Stimulated activated CD8-positive, alpha-beta memory T cell treated with anti-CD3 and anti-CD28 coated beads, Interleukin-4, amount 100 ng/mL, for 48 hours (primary cell): ENCODE data around the gene EFHD1.
"Not testable (repeated sequence)": the region's sequence is repeated elsewhere in the genome, so short reads cannot be mapped to it uniquely, and the experiment has no call there.

Source experiments
- DNase-seq: peaks from one replicate; pipeline ENCODE4 v3.0.0-alpha.2; 2020

EFHD1 gene

DNA sequence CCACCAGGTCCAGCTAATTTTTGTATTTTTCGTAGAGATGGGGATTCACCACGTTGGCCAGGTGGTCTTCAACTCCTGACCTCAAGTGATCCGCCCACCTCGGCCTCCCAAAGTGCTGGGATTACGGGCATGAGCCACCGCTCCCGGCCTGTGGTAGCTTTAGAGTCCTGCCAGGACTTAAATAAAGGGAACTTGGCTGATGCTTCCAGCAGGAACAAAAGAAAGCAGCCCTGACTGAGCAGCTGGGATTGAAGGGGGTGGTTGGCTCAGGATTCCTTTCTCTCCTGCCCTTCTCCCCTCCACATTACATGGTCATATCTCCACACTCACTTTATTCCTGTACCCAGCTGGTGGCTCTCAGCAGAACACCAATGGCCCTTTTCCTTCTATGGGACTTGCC, 20.0 kb downstream of the EFHD1 start:
- no peak for DNase-seq

DNA sequence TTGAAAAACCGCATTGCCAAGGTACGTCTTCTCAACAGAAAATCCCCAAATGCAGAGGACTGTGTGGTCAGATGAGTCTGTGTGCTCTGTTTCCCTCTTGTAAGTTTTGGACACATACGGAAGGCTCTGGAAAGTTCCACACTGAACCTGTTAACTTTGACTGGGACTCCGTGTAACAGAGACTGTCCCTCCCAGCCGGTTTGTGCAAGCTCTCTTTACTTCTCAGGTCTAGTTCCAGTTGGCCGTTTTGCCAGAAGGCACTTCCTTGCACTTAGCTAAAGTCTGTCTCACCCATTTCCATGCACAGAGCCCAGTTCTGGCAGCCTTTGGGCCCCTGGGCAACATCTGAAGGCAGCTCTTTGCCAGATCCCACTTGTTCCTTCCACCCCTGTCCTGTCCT, 22.0 kb downstream of the EFHD1 start:
- no peak for DNase-seq

DNA sequence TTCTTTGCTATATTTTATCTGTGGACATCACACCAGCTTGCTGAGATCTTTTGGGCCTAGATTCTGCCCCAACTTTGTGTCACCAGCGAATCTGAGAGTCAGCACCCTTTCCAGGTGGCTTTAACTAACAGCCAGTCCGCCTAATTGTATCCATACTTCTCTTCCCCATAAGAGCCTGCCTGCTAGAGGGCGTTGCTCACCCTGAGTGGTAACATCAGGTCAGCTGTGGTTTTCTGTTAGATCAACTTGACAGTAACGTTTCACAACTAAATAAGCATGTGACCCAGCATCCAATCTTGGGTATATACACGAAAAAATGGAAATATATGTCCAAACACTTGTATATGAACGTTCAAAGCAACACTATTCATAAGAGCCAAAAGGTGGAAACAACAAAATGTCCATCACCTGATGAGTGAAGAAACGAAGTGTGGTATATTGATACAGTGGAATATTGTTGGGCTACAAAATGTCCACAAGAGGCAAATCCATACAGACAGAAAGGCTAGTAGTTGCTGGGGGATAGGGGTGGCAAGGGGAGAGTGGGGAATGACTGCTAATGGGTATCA, 24.9 kb downstream of the EFHD1 start:
- DNase-seq = no peak

DNA sequence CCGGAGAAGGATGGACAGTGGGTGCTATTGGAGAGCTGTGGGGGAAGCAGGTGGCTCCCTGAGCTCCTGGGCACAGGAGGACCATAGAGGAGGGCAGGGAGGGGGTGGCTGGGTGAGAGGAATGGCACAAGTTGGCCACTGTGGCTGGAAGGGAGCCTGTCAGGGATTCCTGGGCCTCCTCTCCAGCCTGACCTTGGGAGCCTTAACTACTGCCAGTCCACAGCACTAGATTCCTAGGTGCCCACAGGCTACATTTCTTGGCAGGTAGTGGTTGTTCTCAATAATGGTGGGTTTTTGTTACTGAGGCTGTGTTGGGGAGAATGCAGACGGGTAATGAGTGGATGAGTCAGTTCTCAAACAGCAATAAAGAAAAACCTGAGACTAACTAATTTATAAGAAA, 26.0 kb downstream of the EFHD1 start:
- DNase-seq = no peak

DNA sequence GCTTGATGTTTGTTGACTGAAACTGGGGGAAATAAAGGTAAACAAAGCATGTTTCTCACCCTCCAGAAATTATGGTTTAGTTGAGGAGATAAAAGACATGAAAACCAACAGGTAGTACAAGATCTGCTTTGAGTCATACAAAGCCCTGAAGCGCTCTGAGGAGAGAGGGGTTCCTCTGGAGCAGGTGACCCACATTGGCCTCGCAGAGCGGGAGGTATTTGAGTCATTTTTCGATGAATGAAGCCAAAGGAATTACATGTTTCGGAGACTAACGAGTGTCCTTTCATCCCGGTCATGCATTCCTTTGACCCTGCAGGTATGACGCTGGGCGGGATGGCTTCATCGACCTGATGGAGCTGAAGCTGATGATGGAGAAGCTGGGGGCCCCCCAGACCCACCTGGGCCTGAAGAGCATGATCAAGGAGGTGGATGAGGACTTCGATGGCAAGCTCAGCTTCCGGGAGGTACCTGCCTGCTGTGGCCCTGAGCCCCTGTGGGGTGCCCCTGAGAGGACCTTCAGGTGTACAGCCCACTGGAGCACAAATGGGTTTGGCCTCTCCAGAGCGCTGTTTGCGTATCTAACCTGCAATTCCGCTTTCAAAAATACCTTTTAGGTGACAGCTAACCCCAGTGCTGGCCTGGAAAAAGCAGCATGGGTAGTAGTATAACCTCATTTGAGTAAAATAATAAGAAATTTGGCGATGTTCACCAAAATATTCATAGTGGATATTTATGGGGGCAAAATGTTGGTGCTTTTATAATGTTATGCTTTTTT, 29.3 kb downstream of the EFHD1 start:
- DNase-seq = no peak

DNA sequence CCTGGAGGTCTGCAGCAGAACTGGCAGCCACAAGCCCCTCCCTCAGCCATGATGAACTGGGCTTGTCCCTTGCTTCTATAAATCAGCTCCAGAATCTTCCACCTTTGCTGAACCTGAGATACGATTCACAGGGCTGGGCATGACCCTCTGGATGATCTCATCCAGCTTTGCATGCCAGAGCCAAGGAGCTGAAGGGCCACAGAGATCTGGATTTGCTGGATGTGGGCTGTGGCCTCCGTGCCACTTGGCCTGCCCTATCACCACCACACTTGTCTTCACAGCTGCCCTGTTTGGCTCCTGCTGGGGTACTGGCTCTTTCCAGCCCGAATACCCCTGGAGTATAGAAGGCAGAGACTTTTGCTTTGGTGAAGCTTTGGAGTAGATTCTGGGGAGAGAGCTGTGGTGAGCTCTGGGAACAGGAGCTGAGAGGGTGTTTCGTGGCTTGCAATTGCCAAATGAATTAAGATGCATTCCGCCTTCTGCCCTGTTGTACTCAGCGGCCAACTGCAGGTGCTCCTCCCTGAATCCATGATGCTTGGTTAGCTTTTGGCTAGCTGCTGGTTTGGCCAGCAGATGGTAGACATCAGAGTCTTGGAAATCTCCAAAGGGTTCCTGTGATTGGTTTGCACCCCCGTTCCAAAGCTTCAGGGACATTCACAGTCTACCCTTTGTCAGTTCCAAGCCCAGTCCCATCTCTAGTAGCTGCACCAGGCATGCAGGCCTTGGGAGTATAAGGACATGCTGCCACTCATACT, 32.8 kb downstream of the EFHD1 start:
- DNase-seq = no peak

DNA sequence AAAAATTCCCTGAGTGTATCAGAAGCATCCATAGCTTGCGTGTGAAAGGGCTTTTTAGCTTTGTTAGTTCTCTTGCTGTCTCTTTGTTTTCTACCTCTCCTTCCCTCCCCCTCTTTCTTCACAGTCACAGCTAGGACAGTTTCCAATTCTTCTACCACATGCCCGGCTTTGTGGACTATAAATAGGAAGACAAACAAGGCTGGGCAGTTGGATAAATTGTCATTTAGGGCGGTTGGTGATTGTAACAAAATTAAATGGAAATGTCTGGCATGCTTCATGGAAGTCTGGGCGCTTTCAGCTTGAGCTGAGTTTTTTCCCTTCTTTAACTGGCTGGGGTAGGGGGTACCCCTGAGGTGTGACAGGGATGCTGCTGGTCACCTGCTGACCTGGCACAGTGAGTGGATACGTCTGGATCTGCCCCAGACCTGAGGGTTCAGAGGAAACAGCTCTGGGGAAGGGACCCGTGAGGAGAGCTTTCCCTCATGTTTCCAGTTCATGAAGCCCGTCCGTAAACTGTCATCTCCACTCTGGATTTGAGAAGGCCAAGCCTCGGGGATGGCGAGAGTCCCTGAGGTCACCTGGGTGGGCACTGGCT, 34.7 kb downstream of the EFHD1 start:
- no peak for DNase-seq

DNA sequence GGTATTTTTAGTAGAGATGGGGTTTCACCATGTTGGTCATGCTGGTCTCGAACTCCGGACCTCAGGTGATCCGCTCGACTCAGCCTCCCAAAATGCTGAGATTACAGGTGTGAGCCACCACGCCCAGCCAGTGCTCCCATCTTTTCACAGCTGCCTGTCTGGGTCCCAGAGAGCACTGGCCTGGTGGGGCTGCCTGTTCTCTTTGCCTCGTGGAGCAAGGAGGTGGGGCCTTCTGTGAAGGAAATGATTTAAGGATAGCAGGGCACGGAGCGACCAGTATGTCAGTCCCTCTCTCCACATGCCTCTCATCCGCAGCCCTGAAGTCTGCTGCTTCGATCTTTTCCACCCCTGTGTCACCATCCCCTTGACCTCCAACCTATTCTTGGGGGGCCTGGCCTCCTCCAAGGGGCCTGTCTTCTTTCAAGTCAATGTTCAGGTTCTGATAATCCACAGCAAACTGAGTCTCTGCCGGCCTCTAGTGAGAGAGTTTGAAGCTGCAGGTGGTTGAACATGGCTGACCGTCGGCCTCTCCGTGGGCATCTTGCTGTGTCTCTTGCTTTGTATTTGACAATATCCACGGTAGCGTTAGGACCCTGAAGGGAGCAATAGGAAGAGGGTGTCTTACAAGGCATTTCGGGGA, 35.5 kb downstream of the EFHD1 start:
- no peak for DNase-seq

DNA sequence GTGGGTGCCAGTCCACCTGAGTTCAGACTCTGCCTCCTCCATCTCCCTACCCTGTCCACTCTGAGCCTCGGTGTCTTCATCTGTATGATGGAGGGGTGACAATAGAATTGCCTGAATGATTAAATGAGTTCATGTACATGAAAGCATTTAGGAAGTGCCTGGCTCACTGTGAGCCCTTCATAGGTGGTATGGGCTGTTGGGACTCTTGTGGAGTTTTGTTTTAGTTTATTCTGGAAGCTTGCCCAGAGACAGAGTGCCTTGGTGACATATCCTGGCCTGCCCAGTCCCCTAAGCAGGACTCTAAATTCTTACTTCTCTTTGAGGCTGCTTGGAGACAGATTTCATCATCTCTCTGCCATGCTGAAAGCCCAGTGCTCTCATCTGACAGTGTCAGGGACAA, 39.2 kb downstream of the EFHD1 start:
- no peak for DNase-seq

DNA sequence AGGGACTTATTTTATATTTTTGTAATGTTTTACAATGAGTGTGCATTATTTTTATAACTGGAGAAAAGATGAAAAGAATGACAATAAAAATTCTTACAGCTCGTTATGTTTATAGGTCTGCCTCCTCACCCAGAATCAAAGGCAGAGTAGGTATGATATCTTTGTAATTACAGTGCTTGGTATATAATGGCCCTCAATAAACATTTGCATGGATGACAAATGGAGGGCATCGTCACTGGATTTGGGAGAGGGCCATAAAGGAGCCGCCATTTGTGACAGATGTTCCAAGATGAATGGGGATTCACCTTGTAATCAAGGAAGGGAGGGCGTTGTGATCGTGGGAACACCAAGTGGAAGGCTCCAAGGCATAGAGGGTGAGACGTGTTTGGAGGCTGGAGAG, 41.1 kb downstream of the EFHD1 start:
- DNase-seq = no peak

DNA sequence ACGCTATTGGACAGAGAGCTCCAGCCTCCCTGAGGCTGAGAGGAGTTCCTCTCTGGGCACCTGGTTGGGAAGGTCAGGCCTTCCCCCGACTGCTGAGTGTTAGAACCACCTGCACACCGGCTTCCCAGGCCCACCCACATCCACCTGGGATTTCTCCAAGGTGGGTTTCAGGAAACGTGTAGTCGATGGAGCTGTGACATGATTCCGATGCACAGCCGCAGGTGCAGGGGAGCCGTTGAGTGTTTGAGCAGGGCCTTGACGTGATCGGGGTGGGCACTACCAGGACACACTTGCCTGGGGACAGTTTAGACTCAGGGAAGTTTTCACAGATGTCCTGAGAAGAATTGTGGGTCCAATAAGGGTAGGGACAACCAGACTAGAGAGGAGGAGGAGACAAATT, 42.0 kb downstream of the EFHD1 start:
- no peak for DNase-seq

DNA sequence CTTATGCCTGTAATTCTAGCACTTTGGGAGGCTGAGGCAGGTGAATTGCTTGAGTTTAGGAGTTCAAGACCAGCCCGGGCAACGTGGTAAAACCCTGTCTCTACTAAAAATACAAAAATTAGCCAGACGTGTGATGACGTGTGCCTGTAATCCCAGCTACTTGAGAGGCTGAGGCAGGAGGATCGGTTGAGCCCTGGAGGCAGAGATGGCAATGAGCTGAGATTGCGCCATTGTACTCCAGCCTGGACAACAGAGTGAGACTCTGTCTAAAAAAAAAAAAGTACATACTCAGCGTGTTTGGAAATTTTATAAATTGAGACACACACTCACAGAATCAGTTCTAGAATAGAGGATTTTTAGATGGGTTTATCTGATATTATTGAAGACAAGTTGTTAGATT, 46.6 kb downstream of the EFHD1 start:
- DNase-seq = no peak

DNA sequence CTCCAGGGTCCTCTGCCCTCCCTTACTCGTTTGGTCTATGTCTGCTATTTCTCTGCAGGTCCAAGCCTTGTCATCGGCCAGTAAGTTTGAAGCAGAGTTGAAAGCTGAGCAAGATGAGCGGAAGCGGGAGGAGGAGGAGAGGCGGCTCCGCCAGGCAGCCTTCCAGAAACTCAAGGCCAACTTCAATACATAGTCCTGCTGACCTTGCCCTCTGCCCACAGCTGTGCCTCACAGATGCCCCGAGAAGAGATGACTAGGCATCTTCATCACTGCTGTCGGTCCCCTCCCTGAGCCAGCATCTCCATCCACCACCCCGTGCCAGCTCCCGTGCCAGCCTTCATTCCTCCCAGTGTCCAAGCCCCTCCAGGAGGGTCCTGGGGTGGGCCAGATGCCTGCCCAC, 48.1 kb downstream of the EFHD1 start:
- no peak for DNase-seq

DNA sequence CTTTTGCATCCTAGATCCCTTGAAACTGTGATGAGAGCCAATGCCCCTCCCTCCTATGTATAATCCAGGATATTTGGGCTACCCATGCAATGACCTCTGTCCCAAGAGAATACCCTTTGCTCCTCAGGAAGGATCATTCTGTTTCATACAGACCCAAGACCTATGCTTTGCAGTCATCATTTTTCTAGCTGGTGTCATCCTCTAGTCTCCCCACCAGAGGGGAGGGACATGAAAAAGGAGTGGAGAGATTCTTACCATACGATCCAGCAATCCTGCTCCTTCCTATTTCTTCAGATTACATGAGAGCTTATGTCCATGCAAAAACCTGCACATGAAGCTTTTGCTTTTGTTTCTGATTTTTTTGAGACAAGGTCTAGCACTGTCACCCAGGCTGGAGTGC, 50.0 kb downstream of the EFHD1 start:
- DNase-seq = no peak

DNA sequence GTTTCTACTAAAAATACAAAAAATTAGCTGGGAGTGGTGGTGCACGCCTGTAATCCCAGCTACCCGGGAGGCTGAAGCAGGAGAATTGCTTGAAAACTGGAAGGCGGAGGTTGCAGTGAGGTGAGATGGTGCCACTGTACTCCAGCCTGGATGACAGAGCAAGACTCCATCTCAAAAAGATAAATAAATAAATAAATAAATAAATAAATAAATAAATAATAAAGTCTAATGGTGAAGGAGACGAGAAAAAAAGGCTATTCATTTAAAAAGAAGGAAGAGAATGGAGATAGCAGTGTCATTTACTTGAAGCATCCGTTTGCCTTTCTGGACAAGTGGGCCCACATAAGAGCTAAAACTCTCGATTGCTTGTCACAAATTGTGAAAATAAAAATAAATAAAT, 52.0 kb downstream of the EFHD1 start:
- DNase-seq = not testable (repeated sequence)

DNA sequence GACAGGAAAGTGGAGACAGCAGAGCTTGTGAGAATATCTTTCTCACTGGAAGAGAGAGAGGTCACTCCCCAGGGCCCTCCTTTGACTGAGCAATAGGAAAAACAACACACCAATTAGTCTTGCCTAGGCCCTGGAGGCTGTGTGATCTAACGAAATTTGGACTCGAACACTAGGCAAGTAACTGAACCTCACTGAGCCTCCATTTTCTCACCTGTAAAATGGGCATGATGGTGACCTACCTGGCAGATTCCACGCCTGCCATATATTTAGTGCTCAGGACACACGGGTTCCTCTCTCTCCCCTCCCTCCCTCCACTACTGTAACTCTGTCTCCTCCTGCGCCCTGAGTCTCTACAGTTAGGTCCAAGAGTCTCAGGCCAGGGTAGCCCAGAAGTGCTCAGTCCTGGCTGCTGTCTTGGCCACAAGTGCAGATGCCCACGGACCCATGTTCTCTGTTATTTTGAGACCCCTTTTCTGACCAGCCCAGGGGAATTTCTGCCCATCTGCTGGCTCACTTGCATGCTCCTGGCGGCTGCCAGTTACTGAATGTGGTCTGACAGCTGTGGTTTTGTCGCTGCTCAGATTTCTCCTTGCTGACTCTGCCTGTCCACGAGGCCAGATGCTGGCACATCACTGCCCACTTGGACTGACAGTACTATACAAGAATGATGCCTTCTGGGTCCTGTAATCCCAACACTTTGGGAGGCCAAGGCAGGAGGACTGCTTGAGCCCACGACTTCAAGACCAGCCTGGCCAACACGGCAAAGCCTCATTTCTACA, 54.2 kb downstream of the EFHD1 start:
- no peak for DNase-seq

DNA sequence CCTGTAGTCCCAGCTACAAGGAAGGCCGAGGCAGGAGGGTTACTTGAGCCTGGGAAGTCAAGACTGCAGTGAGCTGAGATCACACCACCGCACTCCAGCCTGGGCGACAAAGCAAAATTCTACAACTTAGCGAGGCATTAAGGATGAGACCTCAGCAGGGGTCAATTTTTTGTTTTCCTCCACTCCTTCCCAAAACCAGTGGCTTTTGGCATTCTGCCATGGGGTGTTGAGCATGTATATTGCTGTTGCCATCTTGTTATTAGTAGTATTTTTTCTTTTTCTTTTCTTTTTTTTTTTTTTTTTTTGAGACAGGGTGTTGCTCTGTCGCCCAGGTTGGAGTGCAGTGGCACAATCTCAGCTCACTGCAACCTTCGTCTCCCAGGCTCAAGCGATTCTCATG, 54.8 kb downstream of the EFHD1 start:
- DNase-seq = no peak

DNA sequence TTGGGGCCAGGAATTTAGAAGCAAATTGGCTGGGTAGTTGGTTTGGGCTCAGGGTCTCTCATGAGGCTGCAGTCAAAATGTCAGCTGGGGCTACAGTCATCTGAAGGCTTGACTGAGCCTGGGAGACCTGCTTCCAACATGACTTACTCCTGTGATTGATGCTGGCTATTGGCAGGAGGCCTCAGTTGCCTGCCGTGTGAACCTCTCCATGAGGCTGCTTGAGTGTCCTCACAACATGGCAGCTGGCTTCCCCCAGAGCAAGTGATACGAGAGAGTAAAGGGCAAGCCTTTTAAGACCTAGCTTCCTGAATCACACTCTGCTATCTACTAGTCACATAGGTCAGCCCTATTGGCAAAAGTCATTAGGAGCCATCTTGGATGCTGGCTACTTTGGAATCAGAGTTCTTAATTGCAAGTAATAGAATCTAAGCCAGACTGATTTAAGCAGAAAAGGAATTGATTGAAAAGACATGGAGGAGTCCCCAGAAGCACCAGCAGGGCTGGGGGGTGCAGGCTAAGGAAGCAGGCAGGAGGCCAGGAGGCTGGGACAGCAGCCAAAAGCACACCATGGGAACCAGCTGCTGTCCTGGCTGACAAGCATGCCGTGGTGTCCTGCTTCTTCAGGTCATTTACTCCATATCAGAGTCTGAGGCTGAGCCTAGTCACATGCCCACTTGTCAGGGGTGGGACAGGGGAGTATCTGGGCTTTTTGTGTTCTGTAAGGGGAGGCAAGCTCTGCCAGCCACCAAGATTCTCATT, 55.9 kb downstream of the EFHD1 start:
- no peak for DNase-seq

DNA sequence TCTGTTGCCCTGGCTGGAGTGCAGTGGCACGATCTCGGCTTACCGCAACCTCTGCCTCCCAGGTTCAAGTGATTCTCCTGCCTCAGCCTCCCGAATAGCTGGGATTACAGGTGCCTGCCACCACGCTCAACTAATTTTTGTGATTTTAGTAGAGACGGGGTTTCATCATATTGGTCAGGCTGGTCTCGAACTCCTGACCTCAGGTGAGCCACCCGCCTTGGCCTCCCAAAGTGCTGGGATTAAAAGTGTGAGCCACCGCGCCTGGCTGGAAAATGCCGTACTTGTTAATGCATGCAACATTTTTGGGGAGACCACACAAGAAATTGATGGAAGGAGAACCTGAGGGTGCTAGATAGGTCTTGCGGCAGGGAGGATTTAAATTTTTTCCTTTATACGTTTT, 57.7 kb downstream of the EFHD1 start:
- not testable (repeated sequence) for DNase-seq

DNA sequence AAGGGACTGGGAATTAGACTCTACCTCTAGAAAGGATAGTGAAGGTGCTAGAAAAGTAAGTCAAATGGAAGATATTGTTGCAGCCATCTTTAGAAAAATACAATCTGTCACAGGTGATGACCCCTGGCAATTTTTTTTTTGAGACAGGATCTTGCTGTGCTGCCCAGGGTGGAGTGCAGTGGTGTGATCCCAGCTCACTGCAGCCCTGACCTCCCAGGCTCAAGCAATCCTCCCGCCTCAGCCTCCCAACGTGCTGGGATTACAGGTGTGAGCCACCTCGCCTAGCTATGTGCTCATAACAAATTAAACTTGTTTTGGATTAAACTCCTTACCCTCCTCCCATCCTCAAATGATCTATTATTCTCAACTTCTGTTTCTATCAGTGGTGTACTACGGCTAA, 59.9 kb downstream of the EFHD1 start:
- DNase-seq = no peak

DNA sequence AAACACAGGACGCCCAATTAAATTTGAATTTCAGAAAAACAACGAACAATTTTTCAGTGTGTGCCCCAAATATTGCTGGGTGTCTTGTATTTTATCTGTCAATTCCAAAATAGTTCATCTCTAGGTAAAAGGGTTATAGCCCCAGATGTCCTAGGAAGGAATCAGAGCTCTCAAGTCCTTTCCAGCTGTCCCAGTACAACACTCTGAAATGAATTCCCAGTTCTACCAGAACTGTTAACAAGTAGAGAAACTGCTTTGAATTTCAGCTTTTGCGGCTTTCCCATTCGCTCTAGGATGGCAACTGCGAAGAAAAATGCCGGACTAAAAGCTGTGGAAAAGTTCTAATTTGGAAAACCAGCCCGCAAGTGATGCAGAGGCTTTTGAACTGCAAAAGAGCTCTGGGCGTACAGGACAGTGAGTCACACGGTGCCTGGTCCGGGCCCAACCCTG, 63.2 kb downstream of the EFHD1 start:
- DNase-seq = no peak
